GDM1 (cell line): ENCODE results near the gene ARF1.
"Not testable (repeated sequence)": the region's sequence is repeated elsewhere in the genome, so short reads cannot be mapped to it uniquely, and the experiment has no call there.

Source experiments
- DNase-seq: peaks from one replicate; lab custom pipeline; 2025; lab: John Stamatoyannopoulos, UW

The ARF1 gene

DNA sequence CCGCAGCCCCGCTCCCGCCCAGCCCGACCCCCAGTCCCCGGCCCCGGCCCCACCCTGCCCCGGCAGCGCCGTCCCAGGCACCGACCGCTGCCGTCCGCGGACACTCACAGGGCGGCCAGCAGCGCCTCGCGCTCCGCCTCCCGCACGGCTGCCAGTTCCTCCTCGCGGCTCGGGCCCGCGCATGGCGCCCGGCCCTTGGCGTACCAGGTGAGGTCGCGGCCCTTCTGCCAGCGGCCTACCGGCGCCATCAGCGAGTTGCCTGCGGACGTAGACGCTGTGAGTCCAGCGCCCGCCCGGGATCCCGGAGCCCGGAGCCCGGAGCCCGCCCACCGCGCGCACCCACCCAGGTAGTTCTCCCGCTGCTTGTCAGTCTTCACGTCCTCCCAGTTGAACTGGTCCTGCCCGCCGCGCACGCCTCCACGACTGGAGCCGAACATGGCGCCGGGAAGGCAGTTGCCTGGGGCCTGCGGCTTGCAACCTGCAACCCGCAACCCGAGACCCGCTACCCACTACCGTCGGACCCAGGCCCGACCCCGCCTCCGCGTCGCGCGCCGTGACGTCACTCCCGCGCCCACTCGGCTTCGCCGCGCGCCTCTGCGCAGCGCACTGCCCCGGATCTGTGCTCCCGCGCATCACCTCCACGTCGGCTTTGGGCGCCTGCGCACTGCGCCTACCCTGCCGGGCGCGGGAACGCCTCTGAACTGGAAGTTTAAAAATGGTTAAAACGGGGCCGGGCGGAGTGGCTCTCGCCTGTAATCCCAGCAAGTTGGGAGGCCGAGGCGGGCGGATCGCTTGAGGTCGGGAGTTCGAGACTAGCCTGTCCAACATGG is 20.5 kb downstream of the ARF1 start, which contains the start of gene C1orf35:
Gene C1orf35, minus strand, starts transcription at position 535 of the 830 bp plus-strand sequence. Its CDS starts 98 bp downstream, at position 437.
- DNase-seq: peak; percentile 94

GRCh38 chr1:228104526-228105269 is 22.2 kb downstream of the ARF1 start:
- DNase-seq: no peak

GRCh38 chr1:228105270-228105995 is 22.9 kb downstream of the ARF1 start:
- DNase-seq: no peak

DNA sequence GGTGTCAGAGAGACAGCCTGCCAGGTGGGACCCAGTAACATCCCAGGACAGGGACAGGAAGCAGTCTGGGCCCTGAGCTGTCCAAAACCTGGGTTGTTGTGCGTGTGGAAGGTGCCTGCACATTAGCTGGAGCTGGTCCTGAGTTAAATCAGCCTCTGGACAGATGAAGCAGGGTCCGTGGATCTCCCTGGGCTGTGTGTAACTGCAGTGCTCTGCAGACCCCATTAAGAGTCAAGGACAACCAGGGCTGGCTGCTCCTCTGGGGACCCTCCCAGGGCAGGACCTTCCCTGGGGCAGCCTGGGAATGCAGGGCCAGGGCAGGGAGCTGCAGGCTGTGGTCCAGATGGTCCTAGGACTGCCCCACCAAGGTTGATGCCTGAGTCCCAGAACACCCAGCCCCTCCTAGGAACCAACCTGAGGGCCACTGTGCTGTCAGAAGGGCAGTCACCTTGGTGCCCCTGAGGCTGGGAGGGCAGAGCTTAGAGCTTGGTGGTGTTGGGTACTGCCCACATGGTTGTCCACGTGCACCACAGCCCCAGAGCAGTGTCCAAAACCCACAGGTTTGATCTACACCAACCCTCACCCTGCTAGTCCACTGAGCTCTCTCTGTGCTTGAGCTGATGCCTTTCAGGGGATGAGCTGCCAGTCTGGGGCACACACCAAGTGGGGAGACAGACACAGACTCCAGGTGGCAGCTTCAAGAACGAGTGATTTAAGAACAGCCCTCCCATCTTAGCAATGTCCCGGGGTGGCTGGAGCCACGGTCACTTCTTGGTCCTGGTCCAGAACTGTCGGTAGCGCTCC is 23.7 kb downstream of the ARF1 start:
- no peak for DNase-seq

DNA sequence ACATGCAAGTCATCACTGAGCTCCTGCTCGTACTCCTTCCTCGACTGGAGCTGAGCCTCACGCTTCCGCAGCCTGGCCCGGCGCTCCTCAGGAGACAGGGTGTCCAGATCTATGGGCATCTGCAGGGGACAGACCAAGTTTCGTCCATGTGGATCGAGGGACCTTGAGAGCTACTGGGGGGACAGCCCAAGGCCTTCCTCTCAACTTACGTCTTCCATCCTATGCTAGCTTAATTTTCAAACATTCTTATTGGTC is 24.2 kb downstream of the ARF1 start:
- no peak for DNase-seq

- DNase-seq: no peak
These were observed 25.1 kb downstream of the ARF1 start for GRCh38 chr1:228107636-228108035.

DNA sequence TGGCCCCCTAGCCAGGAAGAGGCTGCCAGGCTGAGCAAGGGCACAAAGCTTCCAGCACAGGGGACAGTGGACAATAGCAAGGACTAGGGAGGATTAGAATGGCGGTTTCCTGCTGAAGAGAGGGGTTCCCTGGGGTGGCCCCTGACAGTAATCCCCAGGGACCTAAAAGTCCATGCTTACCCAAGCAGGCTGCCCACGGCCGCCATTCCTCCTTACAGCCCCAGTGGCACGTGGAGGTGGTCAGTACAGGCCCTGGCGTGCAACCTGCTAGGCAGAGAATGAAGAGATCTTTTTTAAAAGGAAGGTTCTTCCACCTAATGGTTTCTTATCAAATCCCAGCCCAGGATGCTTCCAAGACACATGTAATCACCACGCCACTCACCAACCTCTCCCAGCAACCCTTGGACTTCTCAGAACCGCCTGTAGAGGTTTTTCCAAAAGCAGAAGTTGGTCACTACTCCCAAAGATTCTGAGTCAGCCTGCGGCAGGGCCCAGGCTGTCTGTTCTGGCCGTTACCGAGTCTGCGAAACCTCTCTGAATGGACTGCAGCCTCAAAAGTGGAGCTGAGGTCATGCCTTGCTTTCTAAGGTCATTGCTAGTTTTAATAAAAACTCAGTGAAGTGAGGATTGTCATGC is 25.7 kb downstream of the ARF1 start:
- DNase-seq: no peak

DNA sequence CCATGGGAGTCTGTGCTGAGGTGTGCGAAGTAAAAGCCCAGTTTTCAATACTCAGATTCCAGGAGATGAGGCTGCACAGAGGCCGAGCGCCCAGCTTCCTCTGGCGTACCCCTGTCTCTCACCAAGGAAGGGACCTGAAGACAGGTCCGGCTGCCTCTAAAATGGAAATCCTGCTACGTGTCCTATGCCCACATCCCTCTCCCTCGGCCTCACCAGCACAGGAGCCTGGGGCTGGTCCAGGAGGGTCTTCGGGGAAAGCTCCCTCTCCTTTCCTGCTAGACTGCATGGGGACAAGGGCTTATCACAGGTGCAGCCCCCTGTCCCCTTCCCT is 26.2 kb downstream of the ARF1 start:
- no peak for DNase-seq

DNA sequence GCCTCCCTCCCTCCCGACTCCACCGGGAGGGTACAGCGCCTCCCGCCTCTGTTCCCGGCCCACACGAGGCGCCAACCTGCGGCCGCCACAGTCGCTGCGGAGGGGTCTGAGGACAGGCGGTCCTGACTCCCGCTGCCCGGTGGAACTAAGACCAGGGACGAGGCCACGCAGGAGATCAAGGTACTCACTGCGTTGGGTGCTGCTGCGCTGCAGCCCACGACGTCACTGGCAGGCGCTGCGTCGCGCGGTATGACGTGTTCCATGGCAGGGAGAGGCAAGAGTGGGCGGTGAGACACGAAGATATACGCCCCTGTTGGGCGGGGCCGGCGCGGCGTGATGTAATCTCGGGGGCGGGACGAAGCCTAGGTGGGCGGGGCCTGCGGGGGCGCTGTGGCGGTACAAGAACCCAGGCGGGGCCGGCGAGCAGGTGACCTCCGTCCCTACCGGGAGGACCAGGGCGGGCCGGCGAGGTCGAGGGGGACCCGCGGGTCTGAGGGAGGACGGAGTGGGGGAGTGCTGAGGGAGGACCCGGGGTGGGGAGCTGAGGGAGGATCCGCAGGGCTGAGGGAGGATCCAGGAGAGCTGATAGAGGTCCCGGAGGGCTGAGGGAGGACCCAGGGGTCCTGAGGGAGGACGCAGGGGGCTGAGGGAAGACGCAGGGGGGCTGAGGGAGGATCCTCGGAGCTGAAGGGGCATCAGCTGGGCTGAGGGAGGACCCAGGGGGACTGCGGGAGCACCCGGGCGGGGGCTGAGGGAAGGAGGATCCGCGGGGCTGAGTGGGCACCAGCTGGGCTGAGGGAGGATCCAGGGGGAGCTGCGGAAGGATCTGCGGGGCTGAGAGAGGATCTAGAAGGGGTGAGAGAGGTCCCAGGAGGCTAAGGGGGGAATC is 26.8 kb downstream of the ARF1 start, which contains the start of gene MRPL55:
Gene MRPL55, minus strand, starts transcription at position 227 of the 889 bp plus-strand sequence. CDS start 1,039 bp downstream, outside the sequence.
- peak; percentile 92 for DNase-seq

- no peak for DNase-seq
These were observed 27.5 kb downstream of the ARF1 start for GRCh38 chr1:228109962-228110488.

DNA sequence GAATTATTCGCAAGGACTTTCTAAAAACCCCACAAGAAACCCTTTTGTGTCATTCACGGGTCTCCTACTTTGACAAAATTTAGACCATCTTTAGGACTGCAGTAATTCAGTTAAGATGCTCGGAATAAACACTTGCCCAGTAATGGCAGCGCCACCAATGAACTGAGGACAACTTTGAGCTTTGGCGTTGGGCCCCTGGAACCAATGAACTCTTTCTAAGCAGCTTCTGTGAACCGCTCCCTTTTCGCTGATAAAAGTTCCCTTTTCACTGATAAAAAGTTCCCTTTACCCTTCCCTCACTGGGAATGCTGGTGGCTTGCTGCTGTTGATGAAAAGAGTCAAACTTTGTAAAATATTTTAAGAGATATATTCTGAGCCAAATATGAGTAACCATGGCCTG is 28.0 kb downstream of the ARF1 start:
- no peak for DNase-seq

GRCh38 chr1:228111315-228111714 is 28.8 kb downstream of the ARF1 start:
- not testable (repeated sequence) for DNase-seq

GRCh38 chr1:228112167-228112566 is 29.7 kb downstream of the ARF1 start:
- DNase-seq: no peak

GRCh38 chr1:228112617-228113016 is 30.1 kb downstream of the ARF1 start:
- no peak for DNase-seq

DNA sequence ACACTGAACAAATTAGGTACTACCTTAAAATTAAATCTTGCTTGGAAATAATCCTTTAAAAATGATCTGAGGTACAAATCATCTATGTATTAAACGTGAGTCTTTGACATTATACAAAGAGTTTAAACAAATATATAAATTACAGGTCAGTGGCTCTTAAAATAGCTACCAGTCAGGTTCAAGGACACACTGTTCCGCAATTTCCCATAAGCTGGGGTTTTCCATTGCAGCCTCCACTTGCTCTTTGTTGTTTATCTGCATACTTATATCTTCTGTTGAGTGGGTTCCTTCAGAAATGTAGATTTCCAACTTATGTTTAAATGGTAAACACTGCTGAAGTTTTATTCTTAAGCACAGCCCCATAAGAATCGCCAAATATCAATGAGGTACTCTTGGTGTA is 32.3 kb downstream of the ARF1 start:
- no peak for DNase-seq

DNA sequence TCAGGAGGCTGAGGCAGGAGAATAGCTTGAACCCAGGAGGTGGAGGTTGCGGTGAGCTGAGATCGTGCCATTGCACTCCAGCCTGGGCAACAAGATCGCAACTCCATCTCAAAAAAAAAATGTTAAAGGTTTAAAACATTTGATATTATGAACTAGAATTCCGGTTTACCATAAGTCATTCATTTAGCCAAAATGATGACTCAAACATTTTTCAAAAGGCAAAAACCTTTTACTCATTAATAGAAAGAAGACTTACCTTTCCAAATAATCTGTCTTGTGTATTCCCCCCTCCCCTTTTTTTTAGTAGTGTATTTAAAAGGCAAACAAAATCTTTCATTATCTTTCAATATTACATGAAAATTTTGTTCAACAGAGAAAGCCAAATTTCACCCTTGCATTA is 34.8 kb downstream of the ARF1 start:
- DNase-seq: no peak

DNA sequence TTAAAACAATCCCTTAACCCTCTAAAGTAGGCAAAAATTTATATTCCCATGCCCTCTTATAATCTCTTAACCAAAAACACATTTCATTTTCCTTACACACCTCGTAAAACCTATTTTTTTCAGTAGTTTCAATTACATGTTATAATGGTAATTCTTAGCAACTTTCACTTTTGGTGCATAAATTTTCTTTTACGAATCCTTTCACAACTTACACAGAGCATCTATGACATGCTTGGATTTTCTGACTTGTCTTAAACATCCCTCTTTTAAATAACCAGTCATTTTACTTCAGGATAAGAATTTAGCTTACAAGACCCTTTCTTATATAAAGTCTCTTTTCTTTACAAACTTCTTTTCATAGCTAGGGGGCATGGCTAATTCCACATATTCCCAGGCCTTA is 35.5 kb downstream of the ARF1 start:
- DNase-seq: no peak

DNA sequence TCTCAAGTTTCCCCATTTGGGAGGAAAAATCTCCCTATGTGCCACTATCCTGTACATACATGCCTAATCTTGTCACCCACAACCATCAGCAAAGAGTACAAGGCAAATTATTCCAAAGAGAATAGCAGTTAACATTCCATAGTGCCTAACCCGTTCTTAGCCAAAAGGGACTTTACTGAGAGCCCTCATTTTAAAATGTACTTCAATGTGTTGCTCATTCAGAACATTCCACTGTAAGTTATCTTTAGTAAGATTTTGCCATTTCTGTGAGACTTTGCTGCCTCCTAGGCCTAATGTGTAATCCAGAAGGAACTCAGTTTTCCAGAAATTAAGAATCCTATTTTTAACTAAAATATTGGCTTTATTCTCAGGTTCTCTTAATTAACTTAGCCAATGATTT is 37.8 kb downstream of the ARF1 start:
- no peak for DNase-seq

DNA sequence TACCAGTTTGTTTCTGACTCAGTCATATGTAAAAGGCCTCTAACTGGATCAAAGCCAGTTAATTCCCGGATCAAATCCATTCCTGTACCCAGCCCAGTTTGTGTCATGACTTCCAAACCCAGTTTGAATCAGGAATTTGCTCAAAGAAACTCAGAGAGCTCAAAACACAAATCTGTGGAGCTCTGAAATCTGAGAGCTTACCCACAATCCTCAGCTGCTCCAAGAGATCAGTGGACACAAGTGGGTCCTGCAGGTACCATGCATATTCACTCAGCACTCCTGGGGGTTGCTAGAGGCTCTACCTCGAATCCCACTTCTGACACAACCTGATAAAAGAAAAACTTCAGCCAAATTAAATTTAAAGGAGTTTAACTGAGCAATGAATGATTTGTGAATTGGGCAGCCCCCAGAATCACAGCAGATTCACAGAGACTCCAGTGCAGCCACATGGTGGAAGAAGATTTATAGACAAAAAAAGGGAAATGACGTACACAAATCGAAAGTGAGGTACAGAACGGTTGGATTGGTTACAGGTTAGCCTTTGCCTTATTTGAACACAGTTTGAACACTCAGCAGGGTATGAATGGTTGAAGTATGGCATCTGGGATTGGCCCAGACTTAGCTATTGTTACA is 38.5 kb downstream of the ARF1 start:
- no peak for DNase-seq

DNA sequence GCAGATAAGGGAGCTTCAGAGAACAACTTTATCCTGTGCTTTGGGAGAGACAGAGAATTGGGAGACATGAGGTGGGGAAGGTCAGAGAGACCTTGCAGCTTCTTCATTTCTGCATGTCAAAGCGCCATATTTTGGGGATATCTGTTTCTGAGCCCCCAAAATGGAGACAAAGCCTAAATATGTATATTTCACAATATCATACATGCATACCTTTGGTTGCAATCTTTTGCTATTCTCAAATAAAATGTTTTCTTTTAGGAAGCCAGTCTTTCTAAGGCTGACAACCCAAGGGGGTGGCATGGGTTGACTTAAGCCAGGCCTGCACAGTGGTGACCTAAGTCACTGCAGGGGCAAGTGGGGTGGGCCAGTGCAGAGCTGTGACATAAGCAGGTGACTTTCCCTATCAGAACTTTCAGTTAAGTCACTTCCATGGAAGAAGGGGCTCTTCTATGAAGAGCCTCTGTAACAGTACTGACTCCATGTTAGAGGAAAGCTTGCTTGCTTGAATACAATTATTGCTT is 40.5 kb downstream of the ARF1 start:
- no peak for DNase-seq
